Neural cell (in vitro differentiated cells): ENCODE measurements around the gene ALX1. TPM values are rescaled to one million over a fixed set of nuclear protein-coding genes. Genes with fewer than 3 reads are reported as not detected.
A peak's percentile ranks its signal among the peaks of the same experiment; 100 is the strongest.
"Not testable (repeated sequence)": the region's sequence is repeated elsewhere in the genome, so short reads cannot be mapped to it uniquely, and the experiment has no call there.

Source experiments
- H2AFZ ChIP-seq: fragments of 200-600, 300-800 bp; sonication (generic), shearing (Covaris generic); 2 replicates; pipeline ENCODE4 v1.6.0; 2014; ENCODE audit warnings: low read depth, mild to moderate bottlenecking, antibody characterized with exemption, low read length, moderate library complexity
- H3F3A ChIP-seq: fragments of 200-600 bp; shearing (Covaris generic); 2 replicates; pipeline ENCODE4 v1.6.1; 2016; ENCODE audit warnings: mild to moderate bottlenecking, moderate library complexity, mixed read lengths, antibody characterized with exemption, low read length; ENCODE audit not compliant: insufficient read depth, poor library complexity, severe bottlenecking
- H3K27ac ChIP-seq: fragments of 200-600, 300-800 bp; sonication (generic), shearing (Covaris generic); 2 replicates; pipeline ENCODE4 v1.5.1; 2014; ENCODE audit warnings: mild to moderate bottlenecking, low read length, moderate library complexity
- H3K27me3 ChIP-seq: fragments of 300-800, 200-600 bp; sonication (generic), shearing (Covaris generic); 2 replicates; pipeline ENCODE4 v1.6.0; 2014; ENCODE audit warnings: mild to moderate bottlenecking, low read depth, low read length, moderate library complexity; ENCODE audit not compliant: insufficient read depth
- H3K36me3 ChIP-seq: fragments of 300-800, 200-600 bp; sonication (generic), shearing (Covaris generic); 2 replicates; pipeline ENCODE4 v1.5.1; 2014; ENCODE audit warnings: mild to moderate bottlenecking, antibody characterized with exemption, low read length, moderate library complexity; ENCODE audit not compliant: insufficient read depth
- H3K4me2 ChIP-seq: fragments of 300-800, 200-600 bp; sonication (generic), shearing (Covaris generic); 2 replicates; pipeline ENCODE4 v1.6.0; 2014; ENCODE audit warnings: mild to moderate bottlenecking, low read length
- H3K4me3 ChIP-seq: fragments of 300-800, 200-600 bp; sonication (generic), shearing (Covaris generic); 2 replicates; pipeline ENCODE4 v1.5.1; 2014; ENCODE audit warnings: mild to moderate bottlenecking, low read length, moderate library complexity
- H3K79me2 ChIP-seq: fragments of 200-600 bp; shearing (Covaris generic); replicated peaks from 2 replicates; pipeline ENCODE4 v1.6.0; 2014; ENCODE audit warnings: mild to moderate bottlenecking, low read length, moderate library complexity; ENCODE audit not compliant: insufficient read depth
- H3K9ac ChIP-seq: fragments of 300-800, 200-600 bp; sonication (generic), shearing (Covaris generic); 2 replicates; pipeline ENCODE4 v1.6.1; 2016; ENCODE audit warnings: mild to moderate bottlenecking, low read length, mixed read lengths
- H3K9me2 ChIP-seq: fragments of 200-600 bp; shearing (Covaris generic); 2 replicates; pipeline ENCODE4 v1.6.1; 2016; ENCODE audit warnings: mild to moderate bottlenecking, low read length, mixed read lengths; ENCODE audit not compliant: insufficient read depth
- H3K9me3 ChIP-seq: fragments of 200-600, 300-800 bp; sonication (generic), shearing (Covaris generic); 2 replicates; pipeline ENCODE4 v1.6.1; 2016; ENCODE audit warnings: mild to moderate bottlenecking, mixed run types, low read length, moderate library complexity, mixed read lengths
- H4K20me1 ChIP-seq: fragments of 200-600 bp; shearing (Covaris generic); 2 replicates; pipeline ENCODE4 v1.6.1; 2016; ENCODE audit warnings: mild to moderate bottlenecking, mixed run types; ENCODE audit not compliant: insufficient read depth
- MXI1 ChIP-seq: fragments of 450-650 bp; conservative IDR thresholded peaks from 2 replicates; pipeline ENCODE4 v1.6.1; 2014; ENCODE audit warnings: antibody characterized with exemption, mild to moderate bottlenecking; ENCODE audit not compliant: poor library complexity, severe bottlenecking
- POLR2AphosphoS5 ChIP-seq: IDR thresholded peaks from 2 replicates; pipeline ENCODE4 v1.6.1; 2012
- RAD21 ChIP-seq: fragments of 450-650 bp; conservative IDR thresholded peaks from 2 replicates; pipeline ENCODE4 v1.6.1; 2014; ENCODE audit warnings: antibody characterized with exemption, mild to moderate bottlenecking, moderate library complexity
- REST ChIP-seq: IDR thresholded peaks from 2 replicates; pipeline ENCODE4 v1.6.1; 2012; ENCODE audit warnings: borderline replicate concordance
- SMC3 ChIP-seq: fragments of 450-650 bp; conservative IDR thresholded peaks from 2 replicates; pipeline ENCODE4 v1.6.1; 2014; ENCODE audit warnings: antibody characterized with exemption, mild to moderate bottlenecking, moderate library complexity; ENCODE audit not compliant: poor library complexity
- polyA plus RNA-seq: library from polyadenylated mRNA; depleted of rRNA; stranded (reverse); fragments of >200 nt; gene quantifications from 2 replicates; pipeline ENCODE4 v1.2.3, GENCODE V29; 2014
- TF ChIP-seq, protein P1 (sequence below): fragments of 450-650 bp; IDR thresholded peaks from 2 replicates; pipeline ENCODE4 v1.5.1; 2014; ENCODE audit warnings: antibody characterized with exemption, mild to moderate bottlenecking, moderate library complexity; ENCODE audit not compliant: poor library complexity, severe bottlenecking

The ALX1 gene
- polyA plus RNA-seq, 1 donor from 2014 or later, result 0.43 TPM

DNA sequence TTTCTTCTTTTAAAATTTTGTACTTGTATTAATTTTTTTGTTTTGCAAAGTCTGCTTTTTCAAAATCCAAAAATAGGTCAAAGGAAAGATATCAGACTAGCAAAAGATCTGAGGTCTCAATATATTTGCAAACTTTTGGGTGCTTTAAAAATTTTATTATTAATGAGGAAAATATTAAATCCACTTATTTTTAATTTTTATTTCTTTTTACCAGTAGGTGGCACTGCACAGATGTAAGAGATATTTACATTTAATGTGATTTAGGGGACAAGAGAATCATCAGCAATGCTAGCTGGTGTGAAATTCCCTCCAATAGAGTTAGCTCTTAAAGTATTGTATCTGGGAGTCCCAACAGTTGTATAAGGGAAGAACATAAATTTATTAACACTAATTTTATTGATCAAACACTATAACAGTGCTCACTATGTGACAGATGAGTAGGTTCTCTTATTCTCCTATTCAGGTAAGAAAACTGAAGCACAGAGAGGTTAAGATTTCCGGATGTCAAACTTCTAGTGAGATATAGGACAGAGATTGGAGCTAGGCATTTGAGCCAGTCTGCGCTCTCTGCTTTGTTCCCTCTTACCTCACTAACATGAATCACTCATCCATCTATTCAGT lies 30.5 kb downstream of the ALX1 start:
- no peaks in the 10 kb centered on the region for H3K9me3 ChIP-seq
- H3K9me2 ChIP-seq, result no peaks in the 10 kb centered on the region
- no peaks in the 10 kb centered on the region for H3K79me2 ChIP-seq
- H3K36me3 ChIP-seq, result no peaks in the 10 kb centered on the region
- TF ChIP-seq POLR2AphosphoS5 (no peak), MXI1 (no peak), REST (no peak)
- TF ChIP-seq, protein P1, sequence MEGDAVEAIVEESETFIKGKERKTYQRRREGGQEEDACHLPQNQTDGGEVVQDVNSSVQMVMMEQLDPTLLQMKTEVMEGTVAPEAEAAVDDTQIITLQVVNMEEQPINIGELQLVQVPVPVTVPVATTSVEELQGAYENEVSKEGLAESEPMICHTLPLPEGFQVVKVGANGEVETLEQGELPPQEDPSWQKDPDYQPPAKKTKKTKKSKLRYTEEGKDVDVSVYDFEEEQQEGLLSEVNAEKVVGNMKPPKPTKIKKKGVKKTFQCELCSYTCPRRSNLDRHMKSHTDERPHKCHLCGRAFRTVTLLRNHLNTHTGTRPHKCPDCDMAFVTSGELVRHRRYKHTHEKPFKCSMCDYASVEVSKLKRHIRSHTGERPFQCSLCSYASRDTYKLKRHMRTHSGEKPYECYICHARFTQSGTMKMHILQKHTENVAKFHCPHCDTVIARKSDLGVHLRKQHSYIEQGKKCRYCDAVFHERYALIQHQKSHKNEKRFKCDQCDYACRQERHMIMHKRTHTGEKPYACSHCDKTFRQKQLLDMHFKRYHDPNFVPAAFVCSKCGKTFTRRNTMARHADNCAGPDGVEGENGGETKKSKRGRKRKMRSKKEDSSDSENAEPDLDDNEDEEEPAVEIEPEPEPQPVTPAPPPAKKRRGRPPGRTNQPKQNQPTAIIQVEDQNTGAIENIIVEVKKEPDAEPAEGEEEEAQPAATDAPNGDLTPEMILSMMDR, result peak; percentile 41
- no peak overlapping the region for H3K4me3 ChIP-seq
- no peaks in the 10 kb centered on the region for H3F3A ChIP-seq
- no peaks in the 10 kb centered on the region for H3K27me3 ChIP-seq
- H4K20me1 ChIP-seq, result no peaks in the 10 kb centered on the region
- H3K9ac ChIP-seq, result no peak overlapping the region
- no peak overlapping the region for H2AFZ ChIP-seq
- H3K27ac ChIP-seq, result no peak overlapping the region
- no peak overlapping the region for H3K4me2 ChIP-seq

- not testable (repeated sequence) for H3K4me3 ChIP-seq, H3K36me3 ChIP-seq, H3K27me3 ChIP-seq, H3K4me2 ChIP-seq, H2AFZ ChIP-seq, H3K9ac ChIP-seq, H3K79me2 ChIP-seq, H3K9me2 ChIP-seq, H4K20me1 ChIP-seq, H3F3A ChIP-seq, H3K27ac ChIP-seq, H3K9me3 ChIP-seq
Measured at GRCh38 chr12:85317866-85318636, 38.0 kb downstream of the ALX1 start.

GRCh38 chr12:85322715-85323114 lies 42.7 kb downstream of the ALX1 start:
- Histone ChIP-seq H3K27ac (no peak overlapping the region), H3K36me3 (no peaks in the 10 kb centered on the region), H3K79me2 (no peaks in the 10 kb centered on the region), H3K4me3 (no peak overlapping the region), H3K9me2 (no peaks in the 10 kb centered on the region), H4K20me1 (no peaks in the 10 kb centered on the region), H3K4me2 (no peak overlapping the region), H3K27me3 (no peaks in the 10 kb centered on the region), H3F3A (no peaks in the 10 kb centered on the region), H3K9me3 (no peaks in the 10 kb centered on the region), H2AFZ (no peak overlapping the region), H3K9ac (no peak overlapping the region)
- TF ChIP-seq, protein P1, result no peak
- TF ChIP-seq RAD21, result no peak
- no peak for TF ChIP-seq SMC3
